ENCODE results near the gene FAM222A.

FAM222A gene

GRCh38 chr12:109808876-109809646 is 95.4 kb downstream of the FAM222A start:
- no peak for DNase-seq

DNA sequence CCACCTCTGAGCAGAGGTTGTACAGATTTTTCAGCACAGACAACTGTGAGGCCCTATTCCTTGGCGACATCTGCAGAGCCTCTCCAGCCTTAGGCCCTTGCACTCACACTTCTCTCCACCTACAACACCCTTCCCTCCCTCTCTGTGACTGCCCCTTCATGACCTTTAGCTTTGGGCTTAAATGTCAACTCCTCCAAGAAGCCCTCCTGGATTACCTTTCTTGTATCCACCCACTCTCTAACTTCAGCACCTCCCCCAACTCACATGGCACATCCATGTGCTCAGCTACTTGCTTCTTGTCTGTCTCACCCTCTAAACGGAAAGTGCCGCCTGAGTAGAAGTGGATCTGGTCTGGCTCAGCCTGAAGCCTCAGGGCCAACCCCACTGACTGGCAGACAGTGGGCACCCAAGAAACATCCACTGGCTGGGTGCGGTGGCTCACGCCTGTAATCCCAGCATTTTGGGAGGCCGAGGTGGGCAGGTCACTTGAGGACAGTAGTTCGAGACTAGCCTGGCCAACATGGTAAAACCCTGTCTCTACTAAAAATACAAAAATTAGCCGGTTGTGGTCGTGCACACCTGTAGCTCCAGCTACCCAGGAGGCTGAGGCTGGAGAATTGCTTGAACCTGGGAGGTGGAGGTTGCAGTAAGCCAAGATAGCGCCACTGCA is 97.5 kb downstream of the FAM222A start:
- DNase-seq = no peak

GRCh38 chr12:109811624-109811995 is 98.0 kb downstream of the FAM222A start:
- no peak for DNase-seq

DNA sequence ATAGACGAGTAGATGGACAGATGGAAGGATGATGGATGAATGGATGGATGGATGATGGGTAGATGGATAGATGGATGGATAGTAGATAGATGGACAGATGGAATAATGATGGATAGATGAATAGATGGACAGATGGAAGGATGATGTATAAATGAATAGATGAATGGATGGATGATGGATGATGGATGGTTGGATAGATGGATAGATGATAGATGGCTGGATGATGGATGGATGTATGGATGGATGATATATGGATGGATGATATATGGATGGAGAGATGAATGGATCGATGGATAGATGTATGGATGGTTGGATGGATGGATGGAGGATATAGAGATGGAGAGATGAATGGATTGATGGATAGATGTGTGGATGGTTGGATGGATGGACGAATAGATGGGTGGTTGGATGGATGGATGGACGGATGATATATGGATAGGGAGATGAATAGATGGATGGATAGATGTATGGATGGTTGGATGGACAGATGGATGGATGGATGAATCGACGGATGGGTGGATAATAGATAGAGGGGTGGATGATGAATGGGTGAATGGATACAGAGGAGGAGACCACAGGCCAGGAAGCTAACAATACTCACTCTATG is 100.3 kb downstream of the FAM222A start:
- DNase-seq = no peak

- no peak for DNase-seq
These were observed 101.0 kb downstream of the FAM222A start for GRCh38 chr12:109814600-109815150.

DNA sequence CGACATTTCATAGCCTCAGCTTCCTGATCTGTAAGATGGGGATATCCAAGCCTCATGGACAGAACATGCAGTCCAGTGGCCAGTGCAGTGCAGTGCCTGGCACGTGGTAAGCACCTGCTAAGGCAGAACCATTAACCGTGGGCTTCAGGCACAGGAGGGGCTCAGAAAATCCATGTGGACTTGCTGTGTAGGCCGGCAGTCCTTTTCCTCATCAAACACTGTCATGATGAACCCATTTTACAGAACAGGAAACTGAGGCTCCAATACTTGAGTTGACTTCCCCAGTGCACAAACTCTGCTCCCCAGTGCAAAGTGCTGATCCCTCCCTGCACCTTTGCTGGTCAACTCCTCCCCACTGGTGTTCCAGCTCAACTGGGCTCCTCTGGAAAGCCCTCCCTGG is 101.6 kb downstream of the FAM222A start:
- no peak for DNase-seq

DNA sequence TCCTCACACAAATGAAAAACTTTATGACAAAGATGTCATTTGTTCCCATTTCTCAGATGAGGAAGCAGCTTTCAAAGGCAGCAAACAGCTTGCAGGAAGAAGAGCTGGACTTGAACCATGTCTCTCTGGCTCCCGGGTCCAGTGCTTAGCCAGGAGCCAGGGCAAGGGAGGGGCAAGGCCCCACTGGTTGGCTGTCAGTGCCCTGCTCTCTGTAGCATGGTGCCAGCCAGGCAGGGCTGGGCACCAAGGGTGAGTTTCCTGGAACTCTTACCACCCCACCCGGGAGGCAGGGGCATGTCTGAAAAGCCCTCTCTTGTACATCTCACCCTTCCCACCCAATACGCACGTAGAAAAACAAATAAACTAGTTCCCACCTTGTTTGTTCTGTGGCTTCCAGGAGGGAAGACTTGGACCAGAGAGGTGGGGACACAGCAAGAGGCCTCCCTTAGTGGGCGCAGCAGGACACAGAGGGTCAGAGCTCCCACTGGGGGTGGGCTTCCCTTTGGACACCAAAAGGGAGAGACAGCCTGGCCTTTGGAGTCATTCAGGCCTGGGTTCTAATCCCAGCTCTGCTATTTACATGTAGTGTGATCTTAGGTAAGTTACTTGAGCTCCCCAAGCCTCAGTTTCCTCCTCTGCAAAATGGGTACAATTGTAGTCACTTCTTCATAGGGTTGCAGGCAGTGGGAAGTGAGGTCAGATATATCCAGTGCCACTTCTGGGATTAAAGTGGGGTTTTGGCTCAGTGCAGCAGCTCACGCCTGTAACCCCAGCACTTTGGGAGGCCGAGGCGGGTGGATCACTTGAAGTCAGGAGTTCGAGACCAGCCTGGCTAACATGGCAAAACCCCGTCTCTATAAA is 102.4 kb downstream of the FAM222A start:
- no peak for DNase-seq

GRCh38 chr12:109816870-109817269 is 103.2 kb downstream of the FAM222A start:
- DNase-seq = no peak

DNA sequence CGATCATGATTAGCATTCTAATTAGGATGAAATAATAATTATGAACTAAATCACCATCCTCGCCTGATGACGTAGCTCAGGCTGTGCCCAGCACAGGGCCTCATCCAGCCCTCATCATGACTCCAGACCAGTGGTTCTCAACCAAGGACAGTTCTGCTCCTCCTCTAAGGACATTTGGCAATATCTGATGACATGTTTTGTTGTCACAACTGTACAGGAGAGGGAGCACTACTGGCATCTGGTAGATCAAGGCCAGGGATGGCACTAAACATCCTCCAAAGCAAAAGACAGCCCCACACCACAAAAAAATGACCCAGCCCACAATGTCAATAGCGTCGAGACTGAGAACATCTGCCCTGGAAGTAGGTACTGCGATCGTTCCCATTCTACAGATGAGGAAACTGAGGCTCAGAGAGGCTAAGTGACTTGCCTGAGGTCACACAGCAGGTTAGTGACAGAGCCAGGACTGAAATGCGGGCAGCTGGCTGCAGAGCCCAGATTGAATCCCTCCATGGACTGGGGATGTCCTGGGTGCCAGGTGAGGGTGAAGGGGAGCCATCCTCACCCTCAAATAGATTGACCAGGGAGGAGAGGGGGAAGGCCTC is 104.1 kb downstream of the FAM222A start:
- no peak for DNase-seq

DNA sequence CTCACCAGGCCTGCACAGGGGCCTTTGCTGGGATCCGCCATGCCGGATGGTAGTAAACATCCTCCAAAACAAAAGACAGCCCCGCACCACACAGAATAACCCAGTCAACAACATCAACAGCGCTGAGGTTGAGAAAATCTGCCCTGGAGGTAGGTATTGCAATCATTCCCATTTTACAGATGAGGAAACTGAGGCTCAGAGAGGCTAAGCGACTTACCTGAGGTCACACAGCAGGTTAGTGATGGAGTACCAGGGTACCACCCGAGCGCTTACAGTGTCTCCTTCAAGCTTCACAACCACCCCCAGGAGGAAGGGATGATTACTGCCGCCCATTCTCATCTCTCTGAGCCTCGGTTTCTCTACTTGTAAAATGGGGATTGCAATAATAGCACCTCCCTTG is 104.6 kb downstream of the FAM222A start:
- DNase-seq = no peak

- no peak for DNase-seq
These were observed 105.4 kb downstream of the FAM222A start for GRCh38 chr12:109818905-109819500.

Measured in SHP77 (cell line).